ENCODE measurements around the gene ILF2. TPM values are rescaled to one million over a fixed set of nuclear protein-coding genes. Genes with fewer than 3 reads are reported as not detected.

Gene ILF2
- total and polyA plus RNA-seq, 2 of the 13 experiments (the other 11 are each of a cell fraction or from before 2014, with no cell fraction given): 292 to 366 TPM

DNA sequence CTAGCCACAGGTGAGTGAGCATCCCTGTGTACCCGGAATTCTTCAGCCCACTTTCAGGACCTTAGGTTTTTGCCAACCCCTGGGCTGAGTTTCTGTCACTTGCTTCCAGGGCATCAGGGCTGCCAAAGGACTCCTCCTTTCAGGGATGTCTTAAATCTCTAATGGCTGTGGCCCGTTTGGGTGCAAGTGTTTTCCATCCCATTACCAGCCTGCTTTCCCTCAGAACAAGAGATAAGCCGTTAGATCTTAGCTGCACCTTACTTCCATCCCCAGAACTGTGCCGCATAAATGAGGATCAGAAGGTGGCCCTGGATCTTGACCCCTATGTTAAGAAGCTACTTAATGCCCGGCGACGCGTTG lies 11.6 kb downstream of the ILF2 start:
- H3K36me3 ChIP-seq (replicated peaks in 1 of 2; ENCODE audit: control insufficient read depth in 1 of 2, insufficient read depth in 2 of 2, low read length in 2 of 2): peaks cover 6 to 32% of the 10 kb centered on the region in 2 experiments
- POLR2A ChIA-PET: interaction anchor here (0.8 to 2.3 kb wide), 6 partner anchors 11 to 69 kb away, joined by 3 to 18 read pairs (median 4); partner anchors contain the start of genes CHTOP, INTS3 and S100A13
- H3K79me2 ChIP-seq (ENCODE audit: insufficient read depth, low read length): peaks cover 12% of the 10 kb centered on the region
- ATAC-seq (peak; percentile 3; the same call in 1 of the 3 replicates), FAIRE-seq (no peak), DNase-seq (ENCODE audit: low spot score) (no peak)
- peak overlapping the region; percentile 78 for H3K9ac ChIP-seq (ENCODE audit: insufficient read depth, low read depth, low read length)
- H3K4me2 ChIP-seq (ENCODE audit: low read depth, low read length): peak overlapping the region; percentile 93
- peak overlapping the region; percentile 62 for H3K27ac ChIP-seq (ENCODE audit: extremely low read length, insufficient read depth, low read length)
- intact Hi-C loops (cut with micrococcal nuclease; ENCODE audit: unreplicated experiment) (no loop called here), in situ Hi-C loops (cut with HindIII; ENCODE audit: extremely low pct_ligation_motif_present, low pct_unique_long_range_greater_than_20kb) (no loop called here)
- H4K20me1 ChIP-seq (ENCODE audit: insufficient read depth, low read length): no peaks in the 10 kb centered on the region
- H3K9me3 ChIP-seq (ENCODE audit: low read length): no peaks in the 10 kb centered on the region
- WGBS (ENCODE audit: low lambda C conversion rate): 41% methylated on average over 8 of the region's 8 CpGs
- H3K4me1 ChIP-seq (ENCODE audit: insufficient read depth, low read length): peaks cover 34% of the 10 kb centered on the region
- CTCF ChIA-PET (ENCODE audit: low intra/inter-chr PET ratio, low total read pairs): no interaction called here
- no peaks in the 10 kb centered on the region; a peak in 1 of 5 replicates for H3K27me3 ChIP-seq (ENCODE audit: control insufficient read depth in 1 of 2, insufficient read depth in 2 of 2, low read length in 2 of 2)
- no TSS peak for BruUV-seq (replicated peaks)
- H3K4me3 ChIP-seq (replicated peaks in 1 of 3; ENCODE audit: insufficient read depth in 1 of 3, low read depth in 2 of 3, low read length in 3 of 3): peak overlapping the region; percentile 80 to 96 (median 91)
- H2AFZ ChIP-seq (ENCODE audit: low read length): no peak overlapping the region
- TF ChIP-seq, protein P1, sequence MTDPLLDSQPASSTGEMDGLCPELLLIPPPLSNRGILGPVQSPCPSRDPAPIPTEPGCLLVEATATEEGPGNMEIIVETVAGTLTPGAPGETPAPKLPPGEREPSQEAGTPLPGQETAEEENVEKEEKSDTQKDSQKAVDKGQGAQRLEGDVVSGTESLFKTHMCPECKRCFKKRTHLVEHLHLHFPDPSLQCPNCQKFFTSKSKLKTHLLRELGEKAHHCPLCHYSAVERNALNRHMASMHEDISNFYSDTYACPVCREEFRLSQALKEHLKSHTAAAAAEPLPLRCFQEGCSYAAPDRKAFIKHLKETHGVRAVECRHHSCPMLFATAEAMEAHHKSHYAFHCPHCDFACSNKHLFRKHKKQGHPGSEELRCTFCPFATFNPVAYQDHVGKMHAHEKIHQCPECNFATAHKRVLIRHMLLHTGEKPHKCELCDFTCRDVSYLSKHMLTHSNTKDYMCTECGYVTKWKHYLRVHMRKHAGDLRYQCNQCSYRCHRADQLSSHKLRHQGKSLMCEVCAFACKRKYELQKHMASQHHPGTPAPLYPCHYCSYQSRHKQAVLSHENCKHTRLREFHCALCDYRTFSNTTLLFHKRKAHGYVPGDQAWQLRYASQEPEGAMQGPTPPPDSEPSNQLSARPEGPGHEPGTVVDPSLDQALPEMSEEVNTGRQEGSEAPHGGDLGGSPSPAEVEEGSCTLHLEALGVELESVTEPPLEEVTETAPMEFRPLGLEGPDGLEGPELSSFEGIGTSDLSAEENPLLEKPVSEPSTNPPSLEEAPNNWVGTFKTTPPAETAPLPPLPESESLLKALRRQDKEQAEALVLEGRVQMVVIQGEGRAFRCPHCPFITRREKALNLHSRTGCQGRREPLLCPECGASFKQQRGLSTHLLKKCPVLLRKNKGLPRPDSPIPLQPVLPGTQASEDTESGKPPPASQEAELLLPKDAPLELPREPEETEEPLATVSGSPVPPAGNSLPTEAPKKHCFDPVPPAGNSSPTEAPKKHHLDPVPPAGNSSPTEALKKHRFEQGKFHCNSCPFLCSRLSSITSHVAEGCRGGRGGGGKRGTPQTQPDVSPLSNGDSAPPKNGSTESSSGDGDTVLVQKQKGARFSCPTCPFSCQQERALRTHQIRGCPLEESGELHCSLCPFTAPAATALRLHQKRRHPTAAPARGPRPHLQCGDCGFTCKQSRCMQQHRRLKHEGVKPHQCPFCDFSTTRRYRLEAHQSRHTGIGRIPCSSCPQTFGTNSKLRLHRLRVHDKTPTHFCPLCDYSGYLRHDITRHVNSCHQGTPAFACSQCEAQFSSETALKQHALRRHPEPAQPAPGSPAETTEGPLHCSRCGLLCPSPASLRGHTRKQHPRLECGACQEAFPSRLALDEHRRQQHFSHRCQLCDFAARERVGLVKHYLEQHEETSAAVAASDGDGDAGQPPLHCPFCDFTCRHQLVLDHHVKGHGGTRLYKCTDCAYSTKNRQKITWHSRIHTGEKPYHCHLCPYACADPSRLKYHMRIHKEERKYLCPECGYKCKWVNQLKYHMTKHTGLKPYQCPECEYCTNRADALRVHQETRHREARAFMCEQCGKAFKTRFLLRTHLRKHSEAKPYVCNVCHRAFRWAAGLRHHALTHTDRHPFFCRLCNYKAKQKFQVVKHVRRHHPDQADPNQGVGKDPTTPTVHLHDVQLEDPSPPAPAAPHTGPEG (CRISPR knock-in tag; IDR thresholded peaks at IDR 0.05): no peak
- TF ChIP-seq, protein P2, sequence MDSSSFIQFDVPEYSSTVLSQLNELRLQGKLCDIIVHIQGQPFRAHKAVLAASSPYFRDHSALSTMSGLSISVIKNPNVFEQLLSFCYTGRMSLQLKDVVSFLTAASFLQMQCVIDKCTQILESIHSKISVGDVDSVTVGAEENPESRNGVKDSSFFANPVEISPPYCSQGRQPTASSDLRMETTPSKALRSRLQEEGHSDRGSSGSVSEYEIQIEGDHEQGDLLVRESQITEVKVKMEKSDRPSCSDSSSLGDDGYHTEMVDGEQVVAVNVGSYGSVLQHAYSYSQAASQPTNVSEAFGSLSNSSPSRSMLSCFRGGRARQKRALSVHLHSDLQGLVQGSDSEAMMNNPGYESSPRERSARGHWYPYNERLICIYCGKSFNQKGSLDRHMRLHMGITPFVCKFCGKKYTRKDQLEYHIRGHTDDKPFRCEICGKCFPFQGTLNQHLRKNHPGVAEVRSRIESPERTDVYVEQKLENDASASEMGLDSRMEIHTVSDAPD (CRISPR knock-in tag; IDR thresholded peaks at IDR 0.05): 0 out of 2 replicates have a peak, but pooled peaks have one; percentile 25
- no peak for TF ChIP-seq MTA3 (CRISPR knock-in tag; IDR thresholded peaks at IDR 0.05)
